Measurements from ENCODE around the gene CNTNAP2. TPM values are rescaled to one million over a fixed set of nuclear protein-coding genes. Genes with fewer than 3 reads are reported as not detected.

CNTNAP2 gene
- total and polyA plus RNA-seq, 2 of the 8 experiments (the other 6 are each of a cell fraction or from before 2014, with no cell fraction given), result 27.9 to 71.0 TPM

DNA sequence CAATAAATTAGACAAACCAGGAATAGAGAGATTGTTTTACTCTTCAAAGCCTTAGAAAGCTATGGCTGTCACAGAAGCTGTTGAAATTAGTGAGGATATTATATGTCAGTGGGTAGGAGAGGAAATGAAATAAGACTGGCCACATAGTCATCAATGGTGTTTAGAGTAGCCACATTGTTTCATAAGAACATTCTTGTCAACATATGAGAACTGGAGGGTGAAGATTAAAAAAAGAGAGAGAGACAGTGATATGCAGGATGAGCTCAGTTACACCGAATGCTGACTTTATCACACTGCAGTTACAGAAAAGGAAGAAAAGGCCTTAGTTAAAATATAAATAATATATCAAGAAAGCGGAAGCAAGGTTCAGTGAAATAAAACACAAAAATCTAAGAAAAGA lies 412.0 kb downstream of the CNTNAP2 start:
- no peak overlapping the region for H3K14ac ChIP-seq (ENCODE audit: insufficient read length)
- no peak for DNase-seq (ENCODE audit: low read depth in 1 of 2, low spot score in 2 of 2)
- ChIA-PET POLR2A (ENCODE audit: partially characterized antibody) (no interaction called here), CTCF (ENCODE audit: partially characterized antibody) (interaction anchor here (1.0 kb wide), 1 partner anchor 8 kb away, joined by 4 read pairs; no protein-coding TSS in a partner anchor)
- H3K27me3 ChIP-seq (replicated peaks in 1 of 4; ENCODE audit: control insufficient read depth in 3 of 4, extremely low read depth in 1 of 4, insufficient read depth in 3 of 4, low read length in 3 of 4), result no peaks in the 10 kb centered on the region
- no peaks in the 10 kb centered on the region for H3K36me3 ChIP-seq (ENCODE audit: control insufficient read depth in 2 of 4, insufficient read depth in 4 of 4, low read length in 3 of 4)
- no peak overlapping the region for H3K4ac ChIP-seq (replicated peaks; ENCODE audit: insufficient read length, low read depth, low read length)
- no peak overlapping the region for H2BK20ac ChIP-seq (ENCODE audit: low read length)
- H3K4me2 ChIP-seq (ENCODE audit: insufficient read depth in 1 of 2, low read depth in 2 of 2, low read length in 2 of 2), result no peak overlapping the region
- no peak overlapping the region for H3K9ac ChIP-seq (replicated peaks in 1 of 4; ENCODE audit: extremely low read depth in 1 of 4, low read depth in 3 of 4, low read length in 3 of 4)
- H3K23ac ChIP-seq (ENCODE audit: insufficient read length), result no peak overlapping the region
- TF ChIP-seq RBBP5 (IDR thresholded peaks at IDR 0.05; ENCODE audit: borderline replicate concordance, low read depth, low read length) (no peak), E2F6 (IDR thresholded peaks at IDR 0.05) (no peak), CREB1 (IDR thresholded peaks at IDR 0.05) (no peak), TCF12 (IDR thresholded peaks at IDR 0.05; ENCODE audit: low read depth, low read length) (no peak), CBX8 (IDR thresholded peaks at IDR 0.05; ENCODE audit: borderline replicate concordance, low read depth, low read length) (no peak), JUND (IDR thresholded peaks at IDR 0.05; ENCODE audit: low read length) (no peak)
- H3K56ac ChIP-seq (replicated peaks; ENCODE audit: insufficient read length, low read depth, low read length), result no peak overlapping the region
- no peak overlapping the region for H3K18ac ChIP-seq (ENCODE audit: extremely low read depth, low read length)
- H3K4me3 ChIP-seq (ENCODE audit: extremely low read depth in 1 of 4, insufficient read depth in 2 of 4, low read depth in 3 of 4, low read length in 4 of 4), result no peak overlapping the region
- no peaks in the 10 kb centered on the region for H3K79me1 ChIP-seq (ENCODE audit: low read depth, low read length)
- H2AFZ ChIP-seq (ENCODE audit: low read length), result no peak overlapping the region
- no peak for FAIRE-seq
- H2BK15ac ChIP-seq (ENCODE audit: low read length), result no peak overlapping the region
- H4K91ac ChIP-seq (replicated peaks; ENCODE audit: insufficient read length, low read length), result no peak overlapping the region
- H2BK5ac ChIP-seq (ENCODE audit: low read depth, low read length), result no peak overlapping the region
- H3K4me1 ChIP-seq (replicated peaks in 1 of 4; ENCODE audit: control insufficient read depth in 3 of 4, insufficient read depth in 4 of 4, low read length in 3 of 4), result no peaks in the 10 kb centered on the region
- H4K8ac ChIP-seq (ENCODE audit: extremely low read depth, insufficient read depth, low read length), result no peak overlapping the region
- H3K79me2 ChIP-seq (ENCODE audit: control insufficient read depth in 1 of 2, insufficient read depth in 2 of 2, low read length in 2 of 2), result no peaks in the 10 kb centered on the region
- H3K27ac ChIP-seq (ENCODE audit: low read depth, low read length), result no peak overlapping the region
- no peaks in the 10 kb centered on the region for H3K23me2 ChIP-seq (ENCODE audit: low read depth, low read length)
- no peak overlapping the region for H2BK12ac ChIP-seq (ENCODE audit: low read depth, low read length)
- no peak overlapping the region for H2BK120ac ChIP-seq (replicated peaks; ENCODE audit: low read depth, low read length)
- H4K5ac ChIP-seq (ENCODE audit: insufficient read length, low read depth, low read length), result no peak overlapping the region
- 91% methylated on average over 2 of the region's 2 CpGs; no CpG with 5 or more reads in 1 of the 2 experiments for WGBS, 2 experiments (ENCODE audit: extremely low coverage in 1 of 2, insufficient coverage in 1 of 2, insufficient read length in 1 of 2, insufficient replicate concordance in 2 of 2, low coverage in 1 of 2, low lambda C conversion rate in 2 of 2, missing lambda C conversion rate in 1 of 2)
- no peaks in the 10 kb centered on the region for H4K20me1 ChIP-seq (replicated peaks in 1 of 2; ENCODE audit: control insufficient read depth in 1 of 2, insufficient read depth in 2 of 2, low read length in 2 of 2)
- no peak overlapping the region for H2AK5ac ChIP-seq (ENCODE audit: low read depth, low read length)
- H3K9me3 ChIP-seq (ENCODE audit: insufficient read depth in 2 of 2, low read depth in 1 of 2, low read length in 1 of 2), result no peaks in the 10 kb centered on the region
